Measurements from ENCODE around the gene ASCL2. TPM values are rescaled to one million over a fixed set of nuclear protein-coding genes. Genes with fewer than 3 reads are reported as not detected.

ASCL2 gene
- total RNA-seq, 4 donors from 2014 or later, result 2.3 to 14.7 (median 3.0) TPM; not detected in 1

DNA sequence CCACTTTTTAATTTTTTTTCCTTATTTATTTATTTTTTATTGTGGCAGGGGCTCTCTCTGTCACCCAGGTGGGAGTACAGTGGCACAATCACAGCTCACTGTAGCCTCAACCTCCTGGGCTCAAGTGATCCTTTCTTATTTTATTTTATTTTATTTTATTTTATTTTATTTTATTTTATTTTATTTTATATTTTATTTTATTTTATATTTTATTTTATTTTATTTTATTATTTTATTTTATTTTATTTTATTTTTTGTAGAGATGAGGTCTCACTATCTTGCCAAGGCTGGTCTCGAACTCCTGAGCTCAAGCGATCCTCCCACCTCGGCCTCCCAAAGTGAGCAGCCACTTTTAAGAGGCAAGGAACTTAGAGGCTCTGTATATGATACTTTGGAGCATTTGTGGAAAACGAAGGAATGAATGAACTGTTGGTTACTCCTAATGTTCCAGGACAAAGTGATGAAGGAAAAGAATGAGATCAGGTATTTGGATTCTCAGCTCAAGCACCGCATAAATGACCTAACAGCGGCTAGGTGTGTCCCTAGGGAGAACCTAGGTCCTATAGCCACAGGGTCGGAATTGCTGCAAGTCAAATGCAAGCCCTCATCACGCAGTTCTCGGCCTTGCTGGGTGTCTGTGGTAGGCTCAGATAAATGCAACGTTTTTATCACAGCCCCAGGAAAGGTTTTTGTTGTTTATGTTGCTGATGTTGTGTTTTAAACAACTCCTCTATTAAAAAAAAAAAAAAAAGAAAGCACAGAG is 36.5 kb downstream of the ASCL2 start:
- H3K4me1 ChIP-seq, result no peaks in the 10 kb centered on the region
- intact Hi-C loops (cut with DNase I; ENCODE audit: low total_unique reads), result no loop called here
- TF ChIP-seq, protein P1, sequence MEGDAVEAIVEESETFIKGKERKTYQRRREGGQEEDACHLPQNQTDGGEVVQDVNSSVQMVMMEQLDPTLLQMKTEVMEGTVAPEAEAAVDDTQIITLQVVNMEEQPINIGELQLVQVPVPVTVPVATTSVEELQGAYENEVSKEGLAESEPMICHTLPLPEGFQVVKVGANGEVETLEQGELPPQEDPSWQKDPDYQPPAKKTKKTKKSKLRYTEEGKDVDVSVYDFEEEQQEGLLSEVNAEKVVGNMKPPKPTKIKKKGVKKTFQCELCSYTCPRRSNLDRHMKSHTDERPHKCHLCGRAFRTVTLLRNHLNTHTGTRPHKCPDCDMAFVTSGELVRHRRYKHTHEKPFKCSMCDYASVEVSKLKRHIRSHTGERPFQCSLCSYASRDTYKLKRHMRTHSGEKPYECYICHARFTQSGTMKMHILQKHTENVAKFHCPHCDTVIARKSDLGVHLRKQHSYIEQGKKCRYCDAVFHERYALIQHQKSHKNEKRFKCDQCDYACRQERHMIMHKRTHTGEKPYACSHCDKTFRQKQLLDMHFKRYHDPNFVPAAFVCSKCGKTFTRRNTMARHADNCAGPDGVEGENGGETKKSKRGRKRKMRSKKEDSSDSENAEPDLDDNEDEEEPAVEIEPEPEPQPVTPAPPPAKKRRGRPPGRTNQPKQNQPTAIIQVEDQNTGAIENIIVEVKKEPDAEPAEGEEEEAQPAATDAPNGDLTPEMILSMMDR (IDR thresholded peaks at IDR 0.05), result no peak
- TF ChIP-seq EP300 (IDR thresholded peaks at IDR 0.05; ENCODE audit: low read depth) (no peak), POLR2AphosphoS5 (IDR thresholded peaks at IDR 0.05) (no peak), POLR2A (IDR thresholded peaks at IDR 0.05) (no peak)
- H3K27ac ChIP-seq, result no peak overlapping the region
- WGBS, 2 donors (ENCODE audit: low coverage in 1 of 2), result 84% methylated on average over 6 to 10 of the region's 10 CpGs
- H3K9me3 ChIP-seq, result peaks cover 11 to 13% of the 10 kb centered on the region in 2 donors
- H3K27me3 ChIP-seq, result no peaks in the 10 kb centered on the region
- no peak for DNase-seq
- in situ Hi-C loops (cut with MboI; ENCODE audit: low pct_ligation_motif_present in 1 of 4, low pct_unique_long_range_greater_than_20kb in 1 of 4, low sequenced_read_pairs in 3 of 4), result no loop called here
- no peaks in the 10 kb centered on the region for H3K36me3 ChIP-seq
- H3K4me3 ChIP-seq, result no peak overlapping the region

DNA sequence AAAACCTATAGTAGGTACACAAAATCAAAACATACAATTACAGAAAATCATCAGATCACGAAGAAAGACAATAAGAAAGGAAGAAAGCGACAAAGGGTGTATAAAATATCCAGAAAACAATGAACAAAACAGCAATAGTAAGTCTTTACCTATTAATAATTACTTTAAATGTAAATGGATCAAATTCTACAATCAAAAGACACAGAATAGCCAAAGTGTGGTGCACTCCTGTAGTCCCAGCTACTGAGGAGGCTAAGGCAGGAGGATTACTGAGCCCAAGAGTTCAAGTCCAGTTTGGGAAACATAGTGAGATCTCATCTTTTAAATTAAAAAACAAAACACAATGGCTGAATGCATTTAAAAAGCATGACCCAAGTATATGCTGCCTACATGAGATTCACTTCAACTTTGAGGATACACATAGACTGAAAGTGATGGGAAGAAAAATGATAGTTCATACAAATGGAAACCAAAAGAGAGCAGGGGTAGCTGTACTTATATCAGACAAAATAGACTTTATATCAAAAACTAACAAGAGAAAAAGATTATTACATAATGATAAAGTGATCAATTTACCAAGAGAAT is 40.6 kb downstream of the ASCL2 start:
- in situ Hi-C loops (cut with MboI; ENCODE audit: low pct_ligation_motif_present in 1 of 4, low pct_unique_long_range_greater_than_20kb in 1 of 4, low sequenced_read_pairs in 3 of 4), result no loop called here
- Histone ChIP-seq H3K4me3 (no peak overlapping the region), H3K9me3 (peaks cover 11 to 13% of the 10 kb centered on the region in 2 donors), H3K36me3 (no peaks in the 10 kb centered on the region), H3K4me1 (no peaks in the 10 kb centered on the region), H3K27ac (no peak overlapping the region), H3K27me3 (no peaks in the 10 kb centered on the region)
- intact Hi-C loops (cut with DNase I; ENCODE audit: low total_unique reads), result no loop called here
- 70 to 92% methylated on average over 2 of the region's 2 CpGs for WGBS, 2 donors (ENCODE audit: low coverage in 1 of 2)
- TF ChIP-seq, protein P1 (IDR thresholded peaks at IDR 0.05), result no peak
- TF ChIP-seq POLR2AphosphoS5 (IDR thresholded peaks at IDR 0.05) (no peak), EP300 (IDR thresholded peaks at IDR 0.05; ENCODE audit: low read depth) (no peak), POLR2A (IDR thresholded peaks at IDR 0.05) (no peak)
- no peak for DNase-seq

DNA sequence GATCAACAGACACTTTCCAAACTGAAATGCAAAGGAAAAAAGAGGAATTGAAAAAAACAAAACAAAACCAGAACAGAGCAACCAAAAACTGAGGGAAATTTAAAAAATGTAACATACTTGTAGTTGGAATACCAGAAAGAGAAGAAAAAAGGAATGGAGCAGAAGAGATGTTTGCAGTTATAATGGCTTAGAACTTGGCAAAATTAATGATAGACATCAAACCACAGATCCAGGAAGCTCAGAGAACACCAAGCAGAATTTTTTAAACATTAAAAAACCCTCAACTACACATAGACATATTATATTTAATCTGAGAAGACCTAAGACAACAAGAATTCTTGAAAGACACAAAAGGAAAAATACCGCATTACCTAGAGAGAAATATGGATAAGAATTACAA is 46.1 kb downstream of the ASCL2 start:
- whole genome bisulfite sequencing, 2 donors (ENCODE audit: low coverage in 1 of 2), result 97 to 100% methylated on average over 1 of the region's 1 CpG

DNA sequence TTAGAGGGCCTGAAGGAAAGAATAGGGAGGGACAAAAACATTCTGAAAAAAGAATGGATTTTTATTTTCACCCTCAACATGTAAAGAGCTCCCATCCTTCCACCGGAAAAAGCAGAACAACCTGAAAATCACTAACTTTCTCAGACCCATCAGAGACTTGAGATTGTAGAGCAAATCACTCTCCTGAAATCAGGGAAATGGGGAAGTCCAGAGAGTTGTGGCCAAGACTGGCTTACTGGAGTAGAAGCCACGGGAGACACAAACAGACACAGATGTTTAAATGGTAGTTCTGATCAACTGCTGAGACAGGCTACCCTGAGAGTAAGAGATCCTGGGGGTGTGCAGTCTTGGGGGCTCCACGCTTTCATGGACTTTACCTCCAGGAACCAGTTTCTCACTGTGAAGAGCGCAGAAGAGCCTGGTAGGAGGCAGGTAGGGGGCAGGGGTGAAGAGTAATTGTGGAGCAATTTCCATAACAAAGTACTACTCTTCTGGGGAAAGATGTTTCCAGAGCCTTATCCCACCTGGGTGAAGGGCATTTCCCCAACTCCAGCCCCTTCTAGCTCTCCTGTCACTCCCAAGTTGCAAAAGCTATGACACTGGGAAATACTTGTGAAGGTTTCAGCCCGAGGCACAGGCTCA is 47.1 kb downstream of the ASCL2 start:
- no peak overlapping the region for H3K27ac ChIP-seq
- no peaks in the 10 kb centered on the region for H3K36me3 ChIP-seq
- H3K27me3 ChIP-seq, result no peaks in the 10 kb centered on the region
- in situ Hi-C loops (cut with MboI; ENCODE audit: low pct_ligation_motif_present in 1 of 4, low pct_unique_long_range_greater_than_20kb in 1 of 4, low sequenced_read_pairs in 3 of 4), result no loop called here
- H3K4me1 ChIP-seq, result peaks cover 0 to 5% (median 0%) of the 10 kb centered on the region in 4 donors
- TF ChIP-seq POLR2AphosphoS5 (IDR thresholded peaks at IDR 0.05) (no peak), EP300 (IDR thresholded peaks at IDR 0.05; ENCODE audit: low read depth) (no peak), POLR2A (IDR thresholded peaks at IDR 0.05) (no peak)
- TF ChIP-seq, protein P1 (IDR thresholded peaks at IDR 0.05), result no peak
- H3K4me3 ChIP-seq, result no peak overlapping the region
- DNase-seq, result no peak
- WGBS, 2 donors (ENCODE audit: low coverage in 1 of 2), result 47 to 65% methylated on average over 2 to 5 of the region's 5 CpGs
- intact Hi-C loops (cut with DNase I; ENCODE audit: low total_unique reads), result no loop called here
- no peaks in the 10 kb centered on the region for H3K9me3 ChIP-seq

More for the DNA sequence above, 46.1 kb downstream of the ASCL2 start:
- H3K27me3 ChIP-seq, result no peaks in the 10 kb centered on the region
- intact Hi-C loops (cut with DNase I; ENCODE audit: low total_unique reads), result no loop called here
- H3K4me1 ChIP-seq, result peaks cover 0 to 2% (median 0%) of the 10 kb centered on the region in 4 donors
- no peak overlapping the region for H3K27ac ChIP-seq
- H3K9me3 ChIP-seq, result peaks cover 1% of the 10 kb centered on the region in 2 donors
- no peak overlapping the region for H3K4me3 ChIP-seq
- no peak for TF ChIP-seq POLR2AphosphoS5 (IDR thresholded peaks at IDR 0.05)
- no peak for TF ChIP-seq POLR2A (IDR thresholded peaks at IDR 0.05)
- no peak for DNase-seq
- in situ Hi-C loops (cut with MboI; ENCODE audit: low pct_ligation_motif_present in 1 of 4, low pct_unique_long_range_greater_than_20kb in 1 of 4, low sequenced_read_pairs in 3 of 4), result no loop called here
- H3K36me3 ChIP-seq, result no peaks in the 10 kb centered on the region
